B cell (primary cell): ENCODE measurements around the gene OR2F1. TPM values are rescaled to one million over a fixed set of nuclear protein-coding genes. Genes with fewer than 3 reads are reported as not detected.

Source experiments
- ATAC-seq: fragments of 200-7000 bp; cut with Tn5 transposase; one replicate; pipeline ENCODE4 v1.10.0; 2021; ENCODE audit warnings: low read depth, mild to moderate bottlenecking, moderate number of reproducible peaks, moderate library complexity
- CTCF ChIA-PET: fragments of 350-600 bp; sonication (Branson Sonifier 250); formaldehyde crosslinking; loops from one replicate; lab custom pipeline; 2021; ENCODE audit warnings: antibody characterized with exemption, inconsistent platforms; lab: Charles Lee
- POLR2A ChIA-PET: fragments of 350-600 bp; sonication (Branson Sonifier 250); formaldehyde crosslinking; loops from one replicate; lab custom pipeline; 2021; ENCODE audit warnings: antibody characterized with exemption; lab: Charles Lee
- DNase-seq: peaks from one replicate; pipeline ENCODE4 v3.0.0; 2013
- H2AFZ ChIP-seq: 2 replicates; pipeline ENCODE4 v1.6.1; 2012; ENCODE audit warnings: mild to moderate bottlenecking, low read depth, low read length; ENCODE audit not compliant: insufficient read depth, poor library complexity, severe bottlenecking
- H3K27ac ChIP-seq, 2 donors: 1 replicate in 1 of 2; 2 replicates in 1 of 2; pipeline ENCODE4 v1.5.1; 2012 to 2013; ENCODE audit warnings: low read length in 2 of 2, mild to moderate bottlenecking in 2 of 2, moderate library complexity in 1 of 2
- H3K27me3 ChIP-seq, 4 experiments: fragments of 200-600 bp in 1 of 4; sonication (generic) in 1 of 4; replicated peaks in 1 of 4; 1 replicate in 2 of 4; 2 replicates in 2 of 4; pipeline versions ENCODE4 v1.6.1 to v1.7.0; 2013 to 2016; ENCODE audit warnings: low read length in 3 of 4, mild to moderate bottlenecking in 2 of 4, mixed read lengths in 1 of 4, moderate library complexity in 1 of 4; ENCODE audit not compliant: insufficient read depth in 4 of 4, control insufficient read depth in 3 of 4; ENCODE audit errors: control extremely low read depth in 1 of 4
- H3K36me3 ChIP-seq, 2 experiments: replicated peaks in 1 of 2; 1 replicate in 1 of 2; 2 replicates in 1 of 2; pipeline versions ENCODE4 v1.6.1 to v1.7.1; 2013; ENCODE audit warnings: low read length in 1 of 2; ENCODE audit not compliant: insufficient read depth in 2 of 2, control insufficient read depth in 1 of 2; ENCODE audit errors: control extremely low read depth in 1 of 2, extremely low read depth in 1 of 2
- H3K4me1 ChIP-seq, 2 donors: fragments of 200-600 bp in 1 of 2; sonication (generic) in 1 of 2; 1 replicate in 1 of 2; 2 replicates in 1 of 2; pipeline versions ENCODE4 v1.5.1 to v1.6.1; 2013 to 2017; ENCODE audit warnings: low read length in 2 of 2; ENCODE audit not compliant: control insufficient read depth in 2 of 2, insufficient read depth in 2 of 2
- H3K4me2 ChIP-seq: replicated peaks from 2 replicates; pipeline ENCODE3; 2012; ENCODE audit warnings: mild to moderate bottlenecking, low read depth, low read length; ENCODE audit not compliant: poor library complexity, severe bottlenecking
- H3K4me3 ChIP-seq, 5 experiments: fragments of 200-600 bp in 1 of 5; sonication (generic) in 1 of 5; 1 replicate in 3 of 5; 2 replicates in 2 of 5; pipeline versions ENCODE4 v1.5.1 to v1.7.0; 2011 to 2016; ENCODE audit warnings: low read length in 4 of 5, mild to moderate bottlenecking in 4 of 5, low read depth in 2 of 5, control low read depth in 1 of 5, moderate library complexity in 1 of 5; ENCODE audit not compliant: insufficient read depth in 1 of 5; ENCODE audit errors: control extremely low read depth in 1 of 5, extremely low read depth in 1 of 5
- H3K79me2 ChIP-seq: fragments of 200-600 bp; sonication (generic); one replicate; pipeline ENCODE4 v1.6.0; 2016; ENCODE audit warnings: low read length; ENCODE audit not compliant: control insufficient read depth, insufficient read depth
- H3K9ac ChIP-seq: fragments of 200-600 bp; sonication (generic); 2 replicates; pipeline ENCODE4 v1.6.1; 2017; ENCODE audit warnings: mild to moderate bottlenecking, low read length, moderate library complexity
- H3K9me3 ChIP-seq, 3 donors: one replicate each; pipeline versions ENCODE4 v1.6.1 to v1.7.1; 2013; ENCODE audit warnings: low read length in 2 of 3; ENCODE audit not compliant: control insufficient read depth in 2 of 3, insufficient read depth in 1 of 3; ENCODE audit errors: control extremely low read depth in 1 of 3
- H4K20me1 ChIP-seq: 2 replicates; pipeline ENCODE4 v1.6.0; 2012; ENCODE audit warnings: mild to moderate bottlenecking, low read length; ENCODE audit not compliant: insufficient read depth, control insufficient read depth, poor library complexity, severe bottlenecking
- H3K27ac Mint-ChIP-seq: one replicate; pipeline ENCODE4 v1.8.0; 2021; ENCODE audit warnings: mixed read lengths
- H3K27me3 Mint-ChIP-seq: one replicate; pipeline ENCODE4 v1.8.0; 2021; ENCODE audit warnings: mixed read lengths
- H3K4me1 Mint-ChIP-seq: one replicate; pipeline ENCODE4 v1.8.0; 2021; ENCODE audit warnings: mixed read lengths
- H3K4me3 Mint-ChIP-seq: one replicate; pipeline ENCODE4 v1.8.0; 2021; ENCODE audit warnings: mixed read lengths
- H3K9me3 Mint-ChIP-seq: one replicate; pipeline ENCODE4 v1.8.0; 2022; ENCODE audit warnings: mixed read lengths; ENCODE audit not compliant: insufficient read depth
- CTCF ChIP-seq: fragments of 200-600 bp; IDR thresholded peaks from one replicate; pipeline ENCODE4 v1.8.0; 2022; ENCODE audit warnings: antibody characterized with exemption, mild to moderate bottlenecking
- EZH2 ChIP-seq: IDR thresholded peaks from 2 replicates; pipeline ENCODE4 v1.6.1; 2012; ENCODE audit warnings: borderline replicate concordance, low read depth, mild to moderate bottlenecking, moderate library complexity, low read length; ENCODE audit not compliant: insufficient read depth, poor library complexity, severe bottlenecking
- WGBS: methylation state at CpG from one replicate; pipeline ENCODE4 v1.1.5; 2013; ENCODE audit warnings: missing lambda C conversion rate; ENCODE audit not compliant: insufficient coverage; 5-methylcytosine and 5-hydroxymethylcytosine counted together
- intact Hi-C: fragments of 100-400 bp; cut with micrococcal nuclease; formaldehyde crosslinking; loops from one replicate; pipeline ENCODE4 v1.10.0; 2022
- polyA plus RNA-seq: library from polyadenylated mRNA; depleted of rRNA; stranded (reverse); fragments of >200 nt; gene quantifications from 2 replicates; pipeline ENCODE4 v1.2.3, GENCODE V29; 2012
- total RNA-seq, 2 donors: library from RNA; stranded (reverse); fragments of 120-200 nt in 1 of 2; gene quantifications; 1 replicate in 1 of 2; 2 replicates in 1 of 2; pipeline versions ENCODE4 v1.2.3 to v1.2.4, GENCODE V29; 2013 to 2022

Gene OR2F1
- total and polyA plus RNA-seq, 2 donors (not counting 1 experiment from before 2014, with no cell fraction given): not detected

GRCh38 chr7:143953421-143953820, 1.2 kb upstream of the OR2F1 start:
- H3K9me3 Mint-ChIP-seq: no peaks in the 10 kb centered on the region
- Histone ChIP-seq H3K9me3 (no peaks in the 10 kb centered on the region), H3K4me3 (no peak overlapping the region), H3K4me2 (no peak overlapping the region), H3K4me1 (no peaks in the 10 kb centered on the region), H3K36me3 (no peaks in the 10 kb centered on the region), H3K27me3 (peaks cover 0 to 4% (median 0%) of the 10 kb centered on the region in 4 experiments), H4K20me1 (no peaks in the 10 kb centered on the region), H3K27ac (no peak overlapping the region), H3K9ac (no peak overlapping the region), H2AFZ (no peak overlapping the region), H3K79me2 (no peaks in the 10 kb centered on the region)
- ATAC-seq: no peak
- H3K4me1 Mint-ChIP-seq: no peaks in the 10 kb centered on the region
- H3K27me3 Mint-ChIP-seq: peaks cover 21% of the 10 kb centered on the region
- POLR2A ChIA-PET: no interaction called here
- no peak overlapping the region for H3K4me3 Mint-ChIP-seq
- no peak for TF ChIP-seq EZH2
- no peak for TF ChIP-seq CTCF
- CTCF ChIA-PET: no interaction called here
- no peak for DNase-seq
- no peak overlapping the region for H3K27ac Mint-ChIP-seq
- no CpG with 5 or more reads among the region's 3 CpGs for WGBS
- intact Hi-C loops: no loop called here

- no peaks in the 10 kb centered on the region for H3K79me2 ChIP-seq
- H3K4me2 ChIP-seq: no peak overlapping the region
- no peak overlapping the region for H3K27ac ChIP-seq
- intact Hi-C loops: no loop called here
- Mint-ChIP-seq H3K27me3 (peaks cover 18% of the 10 kb centered on the region), H3K4me3 (no peak overlapping the region), H3K27ac (no peak overlapping the region), H3K9me3 (no peaks in the 10 kb centered on the region), H3K4me1 (no peaks in the 10 kb centered on the region)
- no peaks in the 10 kb centered on the region for H3K9me3 ChIP-seq
- no peaks in the 10 kb centered on the region for H3K36me3 ChIP-seq
- H3K9ac ChIP-seq: no peak overlapping the region
- no CpG with 5 or more reads among the region's 2 CpGs for WGBS
- no peaks in the 10 kb centered on the region for H3K4me1 ChIP-seq
- ChIA-PET POLR2A (no interaction called here), CTCF (no interaction called here)
- H2AFZ ChIP-seq: no peak overlapping the region
- H3K27me3 ChIP-seq: peaks cover 0 to 3% (median 0%) of the 10 kb centered on the region in 4 experiments
- DNase-seq (no peak), ATAC-seq (no peak)
- TF ChIP-seq CTCF (no peak), EZH2 (no peak)
- H4K20me1 ChIP-seq: no peaks in the 10 kb centered on the region
- no peak overlapping the region for H3K4me3 ChIP-seq
Measured at GRCh38 chr7:143954135-143954534, 509 bp upstream of the OR2F1 start.
